Stimulated activated CD4-positive, alpha-beta T cell treated with anti-CD3 and anti-CD28 coated beads, Interleukin-2, amount 100 ng/mL, for 48 hours (primary cell): ENCODE data around the gene NT5C3B.
A peak's percentile ranks its signal among the peaks of the same experiment; 100 is the strongest.

Source experiments
- DNase-seq, 2 donors: peaks; one replicate each; pipeline ENCODE4 v3.0.0-alpha.2; 2020

Gene NT5C3B

DNA sequence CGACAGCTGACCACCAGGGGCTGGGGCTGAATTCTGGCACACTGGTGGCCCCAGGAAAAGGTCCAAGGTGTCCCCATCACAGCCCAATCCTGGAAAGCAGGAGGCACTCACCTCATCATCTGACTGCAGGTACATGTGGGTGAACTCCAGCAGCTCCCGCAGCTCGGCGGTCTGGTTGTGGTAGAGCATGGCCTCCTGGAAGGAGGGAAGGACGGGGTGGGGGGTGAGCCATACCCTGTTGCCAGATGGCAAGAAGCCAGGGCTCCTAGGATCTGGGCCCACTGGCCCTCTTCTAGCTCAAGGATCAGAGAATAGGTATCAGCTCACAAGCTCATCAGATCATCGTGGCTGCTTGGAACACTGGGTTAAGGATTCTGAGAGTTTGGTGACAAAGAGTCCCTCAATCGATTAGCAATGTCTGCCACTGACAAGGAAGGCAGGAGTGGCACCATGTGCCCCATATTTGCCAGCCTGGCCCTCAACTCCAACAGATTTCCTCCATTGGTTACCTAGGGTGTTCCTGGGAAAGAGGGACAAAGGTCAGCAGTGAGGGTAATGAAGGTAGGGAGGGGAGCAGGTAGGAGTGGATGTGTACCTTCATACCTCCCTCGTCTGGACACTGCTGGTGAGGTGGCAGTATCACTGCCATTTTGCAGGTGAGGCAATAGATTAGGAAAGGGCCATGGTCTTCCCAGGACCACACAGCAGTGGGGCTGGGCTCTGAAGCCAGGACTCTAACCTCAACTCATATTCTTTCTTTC lies 29.2 kb downstream of the NT5C3B start:
- DNase-seq = no peak

- DNase-seq = no peak
These were observed 32.7 kb downstream of the NT5C3B start for GRCh38 chr17:41803049-41804020.

DNA sequence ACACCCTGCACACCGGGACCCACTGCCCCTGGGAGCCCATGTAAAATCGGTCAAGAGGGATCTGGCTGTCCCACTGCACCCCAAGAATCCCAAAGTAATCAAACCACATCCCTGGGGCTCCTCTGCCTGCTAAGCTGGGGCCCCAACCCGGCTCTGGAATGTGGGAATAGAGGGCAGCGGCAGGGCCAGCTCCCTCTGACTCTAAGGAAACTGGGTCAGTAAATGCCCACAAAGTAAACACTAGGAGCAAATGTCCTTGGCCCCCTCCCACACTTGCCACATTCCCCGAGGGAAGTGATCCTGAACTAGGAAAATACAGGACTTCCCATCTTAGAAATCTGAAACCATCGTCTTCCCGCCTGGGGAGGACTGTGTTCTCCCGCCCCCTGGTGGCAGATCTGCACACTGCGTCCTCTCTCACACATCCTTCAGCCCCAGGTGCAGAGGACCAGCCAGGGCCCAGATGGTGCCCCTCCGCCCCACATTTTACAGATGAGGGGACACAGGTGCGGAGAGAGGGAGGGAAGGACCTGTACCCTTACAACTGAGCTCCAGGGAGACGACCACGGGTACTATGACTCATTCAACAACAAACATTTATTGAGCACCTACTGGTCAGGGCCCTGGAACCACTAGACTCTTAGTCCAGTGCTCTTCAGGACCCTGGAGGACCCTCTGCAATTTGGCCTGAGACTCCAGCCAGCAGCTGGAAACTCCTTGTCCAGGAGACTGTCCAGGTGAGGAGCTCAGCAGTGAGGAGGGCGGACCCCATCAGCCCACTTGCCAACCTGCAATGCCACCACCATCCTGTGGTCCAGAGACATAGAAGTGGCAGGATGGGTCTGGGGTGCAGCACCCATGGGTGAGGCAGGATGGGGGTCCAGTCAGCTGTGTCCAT lies 34.4 kb downstream of the NT5C3B start:
- peak; percentile 73 to 74 for DNase-seq

DNA sequence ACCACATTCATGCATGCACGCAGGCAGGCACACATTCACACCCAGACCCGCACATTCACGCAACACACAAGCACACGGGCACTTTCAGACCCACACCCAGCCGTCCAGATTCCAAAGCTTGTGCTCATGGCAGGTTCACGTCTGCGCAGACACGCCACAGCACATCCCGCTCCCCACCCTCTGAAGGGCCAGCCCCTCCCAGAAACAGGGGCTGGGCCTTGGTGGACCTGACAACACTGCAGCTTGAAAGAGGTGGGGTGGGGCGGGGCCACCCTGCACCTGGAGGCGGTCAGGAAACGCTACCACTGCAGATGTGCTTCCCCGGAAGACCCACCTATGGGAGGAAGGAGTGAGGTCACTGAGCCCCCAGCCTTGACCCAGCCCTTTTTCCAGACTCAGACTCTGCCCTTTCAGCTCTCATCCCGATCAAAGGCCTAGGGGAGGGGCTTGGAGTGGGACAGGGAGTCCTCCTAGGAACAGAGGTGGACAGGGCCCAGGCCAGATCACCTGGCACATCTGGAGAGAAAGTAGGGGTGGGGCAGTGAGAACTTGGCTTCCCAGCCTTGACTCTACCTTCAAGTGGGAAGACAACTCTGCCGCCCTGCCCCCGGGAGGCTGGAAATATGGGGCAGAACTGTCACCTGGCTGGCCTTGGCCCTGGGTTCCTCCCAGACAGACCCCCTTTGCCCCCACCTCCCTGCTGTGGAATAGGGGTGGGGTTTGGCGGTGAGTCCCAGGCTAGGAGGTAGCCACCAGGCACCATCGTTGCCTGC lies 35.2 kb downstream of the NT5C3B start:
- DNase-seq = no peak

DNA sequence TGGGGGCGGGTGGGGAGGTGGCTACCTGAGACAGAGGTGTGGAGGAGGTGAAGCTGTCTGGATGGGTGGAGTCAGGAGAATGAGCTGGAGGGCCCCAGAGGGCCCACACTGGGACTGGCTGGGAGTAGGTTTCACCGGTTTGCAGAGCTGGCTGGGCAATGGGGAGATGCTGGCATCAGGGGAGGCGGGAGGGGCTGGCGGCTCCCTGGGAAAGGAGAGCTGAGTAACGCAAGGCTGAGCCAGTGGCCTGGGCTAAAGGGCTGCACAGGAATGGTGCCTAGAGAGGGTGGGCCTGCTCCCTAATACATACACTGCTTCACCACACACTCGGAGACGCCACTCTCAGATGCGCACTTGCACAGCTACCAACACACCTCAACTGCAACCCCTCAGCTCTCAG lies 36.7 kb downstream of the NT5C3B start:
- no peak for DNase-seq

DNA sequence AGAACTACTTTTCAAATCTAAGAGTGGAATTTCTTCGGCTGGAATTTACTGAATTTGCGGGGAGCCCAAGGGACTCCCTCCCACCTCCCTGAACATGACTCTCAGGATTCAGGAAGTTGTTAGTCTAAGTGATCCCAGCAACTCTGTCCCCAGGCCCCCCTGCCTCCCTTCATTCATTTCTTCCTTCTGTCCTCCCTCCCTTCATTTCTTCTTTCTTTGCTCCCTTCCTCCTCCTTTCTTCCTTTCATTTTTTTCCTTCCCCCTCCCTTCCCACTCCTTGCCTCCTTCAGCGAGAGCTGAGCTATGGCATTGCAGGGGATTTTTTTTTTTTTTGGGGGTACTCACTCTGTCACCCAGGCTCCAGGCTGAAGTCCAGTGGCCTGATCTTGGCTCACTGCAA lies 38.7 kb downstream of the NT5C3B start:
- no peak for DNase-seq

DNA sequence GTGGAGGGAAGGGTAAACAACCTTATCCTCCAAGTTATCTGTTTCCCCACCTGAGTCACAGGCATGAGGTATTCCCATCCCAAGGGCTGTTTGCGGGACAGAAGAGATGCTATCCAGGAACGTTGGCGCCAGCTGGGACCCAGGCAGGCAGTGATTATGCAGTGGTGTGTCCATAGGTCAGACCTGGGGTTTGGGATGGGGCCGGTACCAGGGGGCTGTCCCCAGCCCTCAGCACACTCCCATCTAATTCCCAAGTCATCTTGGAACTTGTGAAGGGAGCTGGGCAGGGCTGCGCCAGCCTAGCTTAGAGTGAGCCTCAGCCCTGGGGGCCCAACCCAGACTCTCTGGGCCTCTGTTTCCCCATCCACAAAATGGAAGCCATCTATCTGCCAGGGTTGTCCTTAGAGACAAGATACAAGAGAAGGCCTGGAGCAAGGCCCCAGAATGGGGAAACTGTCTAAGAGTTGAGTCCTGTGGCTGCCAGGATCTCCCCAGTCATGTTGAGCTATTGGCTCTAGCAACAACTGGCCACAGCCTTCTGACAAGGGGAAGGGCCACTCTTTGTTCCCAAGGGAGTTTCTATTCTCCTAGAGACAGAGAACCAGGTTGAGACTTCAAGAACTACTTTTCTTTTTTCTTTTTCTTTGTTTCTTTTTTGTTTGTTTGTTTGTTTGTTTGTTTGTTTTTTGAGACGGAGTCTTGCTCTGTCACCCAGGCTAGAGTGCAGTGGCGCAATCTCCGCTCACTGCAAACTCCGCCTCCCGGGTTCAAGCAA lies 39.7 kb downstream of the NT5C3B start:
- no peak for DNase-seq

- no peak for DNase-seq
These were observed 41.5 kb downstream of the NT5C3B start for GRCh38 chr17:41794540-41794975.

- DNase-seq = no peak
These were observed 42.1 kb downstream of the NT5C3B start for GRCh38 chr17:41793784-41794539.

- no peak for DNase-seq
These were observed 42.9 kb downstream of the NT5C3B start for GRCh38 chr17:41792845-41793783.

DNA sequence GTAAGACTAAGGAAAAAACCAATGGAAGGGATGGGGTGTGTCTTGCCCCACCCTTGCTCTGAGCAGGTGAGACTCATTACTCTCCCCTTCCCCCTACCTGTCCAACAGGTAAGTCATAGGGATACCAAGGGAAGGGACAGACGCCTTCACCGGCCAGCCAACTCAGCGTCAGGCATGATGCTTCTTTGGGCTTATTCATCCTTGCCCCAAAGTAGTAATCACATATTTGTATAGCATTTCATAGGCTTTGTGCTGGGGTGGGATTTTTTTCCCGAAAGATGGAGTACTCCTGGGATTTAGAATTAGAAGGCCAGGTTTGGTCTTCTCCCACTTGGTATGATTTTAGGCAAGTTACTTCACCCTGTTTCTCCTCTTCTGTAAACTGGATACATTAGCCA lies 49.0 kb downstream of the NT5C3B start:
- no peak for DNase-seq

- DNase-seq = peak; percentile 85 to 93
These were observed 49.6 kb downstream of the NT5C3B start, which contains the start of gene JUP for GRCh38 chr17:41786227-41787020. TSS of gene JUP (minus strand) at chr17:41786711. CDS start at chr17:41771854, 14,857 bp downstream.

DNA sequence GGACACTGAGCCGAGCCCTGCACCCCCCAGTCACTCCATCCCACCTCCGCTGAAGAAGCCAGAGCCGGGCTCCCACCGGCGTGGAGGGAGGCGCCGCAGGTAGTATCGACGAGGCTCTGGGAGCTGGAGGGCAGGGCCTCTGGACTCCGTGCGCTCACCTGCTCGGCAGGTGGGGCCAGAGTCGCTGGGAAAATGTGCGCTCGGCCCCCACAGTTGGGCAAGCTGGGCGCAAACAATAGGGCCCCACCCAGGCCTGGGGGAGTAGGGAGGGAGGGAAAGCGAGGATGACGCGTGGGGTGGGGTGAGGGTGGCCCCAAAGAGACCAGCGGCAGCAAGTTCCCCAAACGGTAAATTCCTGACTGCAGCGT lies 50.2 kb downstream of the NT5C3B start:
- DNase-seq = no peak

DNA sequence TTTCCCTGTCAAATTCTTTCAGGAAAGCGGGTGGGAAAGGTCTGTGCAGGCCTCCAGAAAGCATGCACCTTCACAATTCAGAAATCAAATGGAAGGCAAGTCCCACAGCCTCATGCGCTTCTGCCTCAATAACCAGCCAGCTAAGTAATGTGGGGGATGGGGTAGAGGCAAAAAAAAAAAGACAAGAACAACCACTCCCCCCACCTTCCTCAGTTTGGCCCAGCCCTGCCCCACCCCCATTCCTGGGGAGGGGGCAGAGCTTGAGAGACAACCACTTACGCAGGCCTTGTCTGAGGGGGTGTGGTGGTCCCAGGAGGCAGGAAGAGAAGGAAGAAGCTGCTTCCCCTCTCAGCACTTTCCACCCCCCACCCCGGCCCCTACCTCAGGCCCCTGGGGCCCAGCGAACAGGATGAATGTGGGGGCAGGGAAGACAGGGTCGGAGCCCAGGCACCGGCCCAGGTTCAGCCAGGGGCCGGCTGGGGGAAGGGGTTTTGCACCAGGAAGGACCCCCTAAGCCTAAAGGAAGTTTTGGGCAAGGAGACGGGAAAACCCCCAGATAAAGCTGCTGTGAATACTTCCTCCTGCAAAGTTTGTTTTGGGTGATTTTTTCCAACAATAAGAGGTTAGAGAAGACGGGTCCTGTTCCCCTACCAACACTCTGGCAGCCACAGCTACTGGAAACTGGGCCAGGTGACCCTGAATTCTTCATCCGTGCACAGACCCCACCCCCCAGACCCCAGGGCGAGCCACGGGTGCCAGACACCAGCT lies 50.8 kb downstream of the NT5C3B start:
- DNase-seq = no peak

GRCh38 chr17:41784207-41784744 lies 51.8 kb downstream of the NT5C3B start:
- DNase-seq = no peak

DNA sequence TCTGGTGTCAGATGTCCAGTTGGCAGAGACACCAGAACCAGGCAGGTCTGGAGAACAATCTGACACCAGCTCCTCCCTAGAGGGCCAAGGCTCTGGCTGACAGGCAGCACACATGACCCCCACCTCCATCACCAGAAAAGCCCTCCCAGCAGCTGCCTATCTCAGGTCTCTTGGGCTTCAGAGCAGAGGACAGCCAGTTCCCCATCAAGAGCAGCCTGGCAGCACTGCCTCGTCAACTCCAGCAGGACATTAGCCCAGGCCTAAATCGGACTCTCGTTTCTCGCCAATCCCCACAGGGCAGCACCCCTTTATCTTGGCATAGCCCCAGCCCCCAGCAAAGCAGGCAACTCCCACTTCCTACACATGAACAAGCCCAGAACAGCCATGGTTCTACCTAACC lies 53.9 kb downstream of the NT5C3B start:
- DNase-seq = no peak

DNA sequence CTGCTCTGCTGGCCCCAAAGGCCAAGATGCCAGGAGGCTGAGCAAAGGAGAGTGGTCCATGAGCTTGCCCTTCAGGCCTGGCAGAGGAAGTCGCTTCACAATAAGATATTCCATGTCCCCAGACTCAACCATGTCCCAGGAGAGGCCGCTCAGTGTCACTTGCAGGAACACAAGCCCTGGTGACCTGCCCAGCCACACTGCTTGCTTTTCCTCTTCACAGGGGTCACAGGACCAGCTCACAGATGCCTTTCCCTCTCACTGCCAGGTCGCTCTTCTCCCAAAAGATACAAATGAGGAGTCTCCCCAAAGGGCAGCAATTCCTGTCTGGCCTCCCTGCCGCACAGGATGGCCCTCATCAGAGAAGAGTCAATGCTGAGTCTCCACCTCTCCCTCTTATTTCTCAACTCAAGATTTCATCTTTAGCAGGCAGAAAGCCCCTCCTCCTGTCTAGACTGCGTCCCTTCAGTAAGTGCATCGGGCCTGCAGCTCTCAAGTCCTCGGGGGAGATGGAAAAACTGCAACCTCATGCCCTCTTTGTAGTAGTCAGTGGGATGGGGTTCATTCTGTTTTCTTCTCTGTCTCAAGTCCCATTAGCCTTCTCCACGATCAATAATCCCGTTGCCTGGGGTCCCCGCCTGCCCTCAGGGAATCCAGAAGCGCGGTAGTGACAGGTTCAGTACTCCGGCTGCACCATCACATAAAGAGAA lies 54.5 kb downstream of the NT5C3B start:
- no peak for DNase-seq
